ENCODE measurements around the gene EXOC2. TPM values are rescaled to one million over a fixed set of nuclear protein-coding genes. Genes with fewer than 3 reads are reported as not detected.
"Not testable (repeated sequence)": the region's sequence is repeated elsewhere in the genome, so short reads cannot be mapped to it uniquely, and the experiment has no call there.

EXOC2 gene
- polyA plus RNA-seq, 3 donors = 19.9 to 23.9 (median 22.8) TPM

- DNase-seq (ENCODE audit: extremely low read depth in 1 of 11, low read depth in 9 of 11, low spot score in 4 of 11) = not testable (repeated sequence)
Observed at GRCh38 chr6:694431-695126, 1.6 kb upstream of the EXOC2 start.

- no peak for DNase-seq (ENCODE audit: extremely low read depth in 1 of 11, low read depth in 9 of 11, low spot score in 4 of 11)
Observed at GRCh38 chr6:693723-694009, 727 bp upstream of the EXOC2 start.

GRCh38 chr6:692356-692851 lies 535 bp downstream of the EXOC2 start:
- no peak for DNase-seq (ENCODE audit: extremely low read depth in 1 of 11, low read depth in 9 of 11, low spot score in 4 of 11)

GRCh38 chr6:689223-689622 lies 3.7 kb downstream of the EXOC2 start:
- no peak for DNase-seq (ENCODE audit: extremely low read depth in 1 of 11, low read depth in 9 of 11, low spot score in 4 of 11)

GRCh38 chr6:686497-686896 lies 6.4 kb downstream of the EXOC2 start:
- DNase-seq (ENCODE audit: extremely low read depth in 1 of 11, low read depth in 9 of 11, low spot score in 4 of 11) = no peak

- DNase-seq (ENCODE audit: extremely low read depth in 1 of 11, low read depth in 9 of 11, low spot score in 4 of 11) = no peak
Observed at GRCh38 chr6:684831-685636, 7.9 kb downstream of the EXOC2 start.

- peak; percentile 54 to 83 (median 75) for DNase-seq (ENCODE audit: extremely low read depth in 1 of 11, low read depth in 9 of 11, low spot score in 4 of 11)
Observed at GRCh38 chr6:683742-684440, 9.0 kb downstream of the EXOC2 start.

GRCh38 chr6:680666-681340 lies 12.1 kb downstream of the EXOC2 start:
- DNase-seq (ENCODE audit: extremely low read depth in 1 of 11, low read depth in 9 of 11, low spot score in 4 of 11) = no peak

GRCh38 chr6:680251-680650 lies 12.7 kb downstream of the EXOC2 start:
- no peak for DNase-seq (ENCODE audit: extremely low read depth in 1 of 11, low read depth in 9 of 11, low spot score in 4 of 11)

- no peak for DNase-seq (ENCODE audit: extremely low read depth in 1 of 11, low read depth in 9 of 11, low spot score in 4 of 11)
Observed at GRCh38 chr6:679282-679681, 13.7 kb downstream of the EXOC2 start.

GRCh38 chr6:678520-678919 lies 14.4 kb downstream of the EXOC2 start:
- DNase-seq (ENCODE audit: extremely low read depth in 1 of 11, low read depth in 9 of 11, low spot score in 4 of 11) = no peak

GRCh38 chr6:677919-678318 lies 15.0 kb downstream of the EXOC2 start:
- DNase-seq (ENCODE audit: extremely low read depth in 1 of 11, low read depth in 9 of 11, low spot score in 4 of 11) = no peak

GRCh38 chr6:674956-675355 lies 18.0 kb downstream of the EXOC2 start:
- DNase-seq (ENCODE audit: extremely low read depth in 1 of 11, low read depth in 9 of 11, low spot score in 4 of 11) = no peak

- no peak for DNase-seq (ENCODE audit: extremely low read depth in 1 of 11, low read depth in 9 of 11, low spot score in 4 of 11)
Observed at GRCh38 chr6:674406-674805, 18.5 kb downstream of the EXOC2 start.

- DNase-seq (ENCODE audit: extremely low read depth in 1 of 11, low read depth in 9 of 11, low spot score in 4 of 11) = no peak
Observed at GRCh38 chr6:667253-667927, 25.5 kb downstream of the EXOC2 start.

- no peak for DNase-seq (ENCODE audit: extremely low read depth in 1 of 11, low read depth in 9 of 11, low spot score in 4 of 11)
Observed at GRCh38 chr6:665403-666267, 27.3 kb downstream of the EXOC2 start.

GRCh38 chr6:663788-664187 lies 29.2 kb downstream of the EXOC2 start:
- DNase-seq (ENCODE audit: extremely low read depth in 1 of 11, low read depth in 9 of 11, low spot score in 4 of 11) = not testable (repeated sequence)

Data from renal cortex interstitium (tissue), 11 donors.